Measurements from ENCODE around the gene CA6. TPM values are rescaled to one million over a fixed set of nuclear protein-coding genes. Genes with fewer than 3 reads are reported as not detected.
"Not testable (repeated sequence)": the region's sequence is repeated elsewhere in the genome, so short reads cannot be mapped to it uniquely, and the experiment has no call there.

Gene CA6
- total and polyA plus RNA-seq, 12 donors: 0.20 TPM; not detected in 11

DNA sequence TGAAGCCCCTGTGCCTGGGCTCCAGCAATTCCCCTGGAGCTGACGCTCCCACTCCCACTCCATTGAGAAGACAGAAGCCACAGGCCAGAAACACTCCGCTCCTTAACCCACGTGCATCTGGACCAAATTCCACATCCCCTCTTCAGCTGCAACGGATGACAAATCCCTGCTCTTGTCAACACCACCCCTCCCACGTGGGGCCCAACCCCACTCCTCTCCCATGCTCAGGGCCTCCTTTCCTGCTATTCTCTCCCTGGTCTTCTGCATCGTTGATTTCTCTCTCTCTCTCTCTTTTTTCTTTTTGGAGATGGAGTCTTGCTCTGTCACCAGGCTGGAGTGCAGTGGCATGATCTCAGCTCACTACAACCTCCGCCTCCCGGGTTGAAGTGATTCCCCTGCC lies 18.3 kb downstream of the CA6 start:
- TF ChIP-seq, protein P1, sequence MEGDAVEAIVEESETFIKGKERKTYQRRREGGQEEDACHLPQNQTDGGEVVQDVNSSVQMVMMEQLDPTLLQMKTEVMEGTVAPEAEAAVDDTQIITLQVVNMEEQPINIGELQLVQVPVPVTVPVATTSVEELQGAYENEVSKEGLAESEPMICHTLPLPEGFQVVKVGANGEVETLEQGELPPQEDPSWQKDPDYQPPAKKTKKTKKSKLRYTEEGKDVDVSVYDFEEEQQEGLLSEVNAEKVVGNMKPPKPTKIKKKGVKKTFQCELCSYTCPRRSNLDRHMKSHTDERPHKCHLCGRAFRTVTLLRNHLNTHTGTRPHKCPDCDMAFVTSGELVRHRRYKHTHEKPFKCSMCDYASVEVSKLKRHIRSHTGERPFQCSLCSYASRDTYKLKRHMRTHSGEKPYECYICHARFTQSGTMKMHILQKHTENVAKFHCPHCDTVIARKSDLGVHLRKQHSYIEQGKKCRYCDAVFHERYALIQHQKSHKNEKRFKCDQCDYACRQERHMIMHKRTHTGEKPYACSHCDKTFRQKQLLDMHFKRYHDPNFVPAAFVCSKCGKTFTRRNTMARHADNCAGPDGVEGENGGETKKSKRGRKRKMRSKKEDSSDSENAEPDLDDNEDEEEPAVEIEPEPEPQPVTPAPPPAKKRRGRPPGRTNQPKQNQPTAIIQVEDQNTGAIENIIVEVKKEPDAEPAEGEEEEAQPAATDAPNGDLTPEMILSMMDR (IDR thresholded peaks at IDR 0.05): no peak
- H3K4me3 ChIP-seq: no peak overlapping the region
- 47 to 51% methylated on average over 8 of the region's 8 CpGs for WGBS, 2 donors
- H3K4me1 ChIP-seq: peaks cover 0 to 10% (median 0%) of the 10 kb centered on the region in 9 donors
- no peak for DNase-seq
- H3K27ac ChIP-seq: no peak overlapping the region
- no peak for ATAC-seq
- intact Hi-C loops (cut with DNase I): no loop called here
- H3K9me3 ChIP-seq: peaks cover 0 to 14% (median 0%) of the 10 kb centered on the region in 11 donors
- H3K27me3 ChIP-seq: no peaks in the 10 kb centered on the region
- no peaks in the 10 kb centered on the region for H3K36me3 ChIP-seq

DNA sequence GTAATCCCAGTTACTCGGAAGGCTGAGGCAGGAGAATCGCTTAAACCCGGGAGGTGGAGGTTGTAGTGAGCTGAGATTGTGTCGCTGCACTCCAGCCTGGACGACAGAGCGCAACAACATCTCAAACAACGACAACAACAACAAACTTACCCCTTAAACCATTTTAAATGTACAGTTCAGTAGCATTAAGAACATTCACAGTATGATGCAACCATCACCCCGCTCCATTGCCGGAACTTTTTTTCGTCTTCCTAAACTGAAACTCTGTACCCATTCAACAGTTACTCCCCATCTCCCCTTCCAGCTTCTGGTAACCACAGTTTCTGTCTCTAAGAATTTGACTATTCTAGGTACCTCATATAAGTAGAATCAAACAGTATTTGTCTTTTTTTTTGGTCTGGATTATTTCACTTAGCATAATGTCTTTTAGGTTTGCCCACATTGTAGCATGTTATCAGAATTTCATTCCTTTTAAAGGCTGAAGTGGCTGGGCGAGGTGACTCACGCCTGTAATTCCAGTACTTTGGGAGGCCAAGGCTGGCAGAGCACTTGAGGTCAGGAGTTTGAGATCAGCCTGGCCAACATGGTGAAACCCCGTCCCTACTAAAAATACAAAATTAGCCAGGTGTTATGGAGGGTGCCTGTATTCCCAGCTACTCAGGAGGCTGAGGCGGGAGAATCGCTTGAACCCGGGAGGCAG lies 19.6 kb downstream of the CA6 start:
- 92 to 93% methylated on average over 16 of the region's 16 CpGs for WGBS, 2 donors
- intact Hi-C loops (cut with DNase I): no loop called here
- ATAC-seq: no peak

DNA sequence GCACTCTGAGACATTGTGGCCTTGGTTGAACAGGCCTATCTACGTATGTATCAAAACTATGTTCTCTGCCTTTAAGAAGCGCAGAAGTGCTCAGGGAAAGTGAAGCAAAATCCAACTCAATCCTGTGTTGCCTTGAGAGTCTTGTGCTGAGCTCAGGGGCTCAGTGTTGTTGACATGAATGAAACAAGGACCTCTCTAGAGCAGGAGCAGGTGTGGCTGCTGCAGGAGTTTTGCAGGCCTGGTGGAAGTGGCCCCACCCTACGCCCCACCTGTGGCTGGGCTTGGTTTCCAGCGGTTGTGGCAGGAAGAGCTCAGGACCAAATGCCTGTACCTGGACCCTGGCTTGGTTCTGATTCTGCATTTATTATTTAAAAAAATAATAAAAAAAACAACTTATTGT lies 20.9 kb downstream of the CA6 start:
- TF ChIP-seq, protein P1 (IDR thresholded peaks at IDR 0.05): no peak
- Histone ChIP-seq H3K4me1 (peaks cover 0 to 13% (median 0%) of the 10 kb centered on the region in 9 donors), H3K9me3 (peaks cover 0 to 3% (median 0%) of the 10 kb centered on the region in 11 donors), H3K27ac (no peak overlapping the region), H3K36me3 (no peaks in the 10 kb centered on the region), H3K27me3 (no peaks in the 10 kb centered on the region), H3K4me3 (no peak overlapping the region)
- 80 to 94% methylated on average over 4 of the region's 4 CpGs for WGBS, 2 donors
- ATAC-seq (no peak), DNase-seq (no peak)
- intact Hi-C loops (cut with DNase I): no loop called here

More for the DNA sequence above, 19.6 kb downstream of the CA6 start:
- no peaks in the 10 kb centered on the region for H3K36me3 ChIP-seq
- no peaks in the 10 kb centered on the region for H3K27me3 ChIP-seq
- TF ChIP-seq, protein P1 (IDR thresholded peaks at IDR 0.05): no peak
- H3K27ac ChIP-seq: no peak overlapping the region
- peaks cover 0 to 9% (median 0%) of the 10 kb centered on the region in 11 donors for H3K9me3 ChIP-seq
- no peak for DNase-seq
- peaks cover 0 to 10% (median 0%) of the 10 kb centered on the region in 9 donors for H3K4me1 ChIP-seq
- H3K4me3 ChIP-seq: no peak overlapping the region

DNA sequence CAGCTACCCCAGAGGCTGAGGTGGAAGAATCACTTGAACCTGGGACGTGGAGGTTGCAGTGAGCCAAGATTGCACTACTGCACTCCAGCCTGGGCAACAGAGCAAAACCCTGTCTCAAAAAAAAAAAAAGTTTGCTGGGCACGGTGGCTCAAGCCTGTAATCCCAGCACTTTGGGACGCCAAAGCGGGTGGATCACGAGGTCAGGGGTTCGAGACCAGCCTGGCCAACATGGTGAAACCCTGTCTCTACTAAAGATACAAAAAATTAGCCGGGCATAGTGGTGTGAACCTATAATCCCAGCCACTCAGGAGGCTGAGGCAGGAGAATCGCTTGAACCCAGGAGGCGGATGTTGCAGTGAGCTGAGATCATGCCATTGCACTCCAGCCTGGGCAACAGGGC lies 23.2 kb downstream of the CA6 start:
- DNase-seq; H3K9me3 ChIP-seq; H3K27me3 ChIP-seq; H3K27ac ChIP-seq; H3K4me1 ChIP-seq; ATAC-seq; intact Hi-C loops (cut with DNase I); H3K36me3 ChIP-seq; H3K4me3 ChIP-seq: not testable (repeated sequence)
- WGBS, 2 donors: 92% methylated on average over 9 of the region's 9 CpGs

DNA sequence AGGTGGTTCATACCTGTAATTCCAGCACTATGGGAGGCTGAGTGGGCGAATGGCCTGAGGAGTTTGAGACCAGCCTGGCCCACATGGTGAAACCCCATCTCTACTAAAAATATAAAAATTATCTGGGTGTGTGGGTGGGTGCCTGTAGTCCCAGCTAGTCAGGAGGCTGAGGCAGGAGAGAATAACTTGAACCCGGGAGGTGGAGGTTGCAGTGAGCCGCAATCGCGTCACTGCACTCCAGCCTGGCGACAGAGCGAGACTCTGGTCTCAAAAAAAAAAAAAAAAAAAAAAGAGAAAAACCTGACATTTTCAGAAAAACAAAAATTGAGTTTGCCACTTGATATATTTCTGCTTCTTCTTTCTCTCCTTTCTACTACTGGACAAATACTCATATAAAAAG lies 24.3 kb downstream of the CA6 start:
- DNase-seq (no peak), ATAC-seq (no peak)
- H3K9me3 ChIP-seq: peaks cover 0 to 3% (median 0%) of the 10 kb centered on the region in 11 donors
- H3K4me1 ChIP-seq: peaks cover 0 to 3% (median 0%) of the 10 kb centered on the region in 9 donors
- no peak overlapping the region for H3K27ac ChIP-seq
- WGBS, 2 donors: 97% methylated on average over 7 of the region's 7 CpGs
- H3K4me3 ChIP-seq: no peak overlapping the region
- H3K36me3 ChIP-seq: no peaks in the 10 kb centered on the region
- H3K27me3 ChIP-seq: no peaks in the 10 kb centered on the region
- intact Hi-C loops (cut with DNase I): no loop called here
- TF ChIP-seq, protein P1 (IDR thresholded peaks at IDR 0.05): no peak
